Hindlimb muscle (tissue), 1 donor: Measurements from ENCODE around the gene RSAD2. TPM values are rescaled to one million over a fixed set of nuclear protein-coding genes. Genes with fewer than 3 reads are reported as not detected.

Source experiments
- DNase-seq: peaks from one replicate; pipeline ENCODE4 v3.0.0-alpha.2; 2013
- polyA plus RNA-seq: library from polyadenylated mRNA; unstranded; fragments of 120-200 nt; gene quantifications from one replicate; pipeline ENCODE4 v1.2.1, GENCODE V29; 2013; ENCODE audit not compliant: insufficient read length

RSAD2 gene
- polyA plus RNA-seq, 1 donor, result 4.1 TPM

- no peak for DNase-seq
Observed at GRCh38 chr2:6908291-6908690, 30.7 kb downstream of the RSAD2 start.

DNA sequence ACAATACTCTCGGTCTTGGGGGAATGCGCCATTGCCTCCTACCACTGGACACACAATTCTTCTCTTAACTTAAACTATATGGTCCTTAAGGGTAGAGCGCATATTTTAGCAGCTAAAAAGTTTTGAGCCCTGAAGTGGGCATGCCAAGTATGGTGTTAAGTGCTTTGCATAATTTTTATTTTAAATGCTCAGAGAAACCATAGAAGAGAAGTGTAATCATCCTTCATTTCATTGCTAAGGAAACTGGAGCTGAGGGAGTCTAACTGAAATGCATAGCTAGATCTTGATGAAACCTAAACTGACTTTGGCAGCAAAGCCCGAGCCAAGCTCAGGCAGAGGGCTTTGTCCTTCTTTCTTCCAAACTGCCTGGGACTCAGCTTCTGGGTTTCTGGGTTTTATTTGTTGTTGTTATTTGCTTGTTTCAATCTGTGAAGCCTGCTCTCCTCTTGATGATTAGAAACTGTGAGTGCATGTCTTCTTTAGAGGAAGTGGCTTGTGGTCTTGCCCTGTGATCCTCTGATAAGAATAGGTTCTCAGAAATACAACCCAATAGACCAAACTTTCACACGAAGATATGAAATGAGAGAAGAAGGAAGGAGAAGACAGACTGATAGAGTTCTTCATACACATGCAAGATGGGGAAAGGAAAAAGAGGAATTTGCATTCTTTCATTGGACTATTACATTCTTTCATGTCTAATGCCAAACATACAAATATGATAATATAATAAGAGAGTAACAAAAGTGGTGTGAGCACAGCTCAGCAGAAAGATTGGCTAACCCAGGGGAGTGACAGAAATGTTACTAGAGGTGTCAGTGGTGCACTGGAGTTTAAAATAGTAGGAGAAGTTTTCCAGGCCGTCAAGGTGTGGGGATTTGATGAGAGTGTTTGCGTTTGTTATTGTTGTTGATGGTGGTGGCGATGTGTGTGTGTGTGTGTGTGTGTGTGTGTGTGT is 32.1 kb downstream of the RSAD2 start:
- no peak for DNase-seq

DNA sequence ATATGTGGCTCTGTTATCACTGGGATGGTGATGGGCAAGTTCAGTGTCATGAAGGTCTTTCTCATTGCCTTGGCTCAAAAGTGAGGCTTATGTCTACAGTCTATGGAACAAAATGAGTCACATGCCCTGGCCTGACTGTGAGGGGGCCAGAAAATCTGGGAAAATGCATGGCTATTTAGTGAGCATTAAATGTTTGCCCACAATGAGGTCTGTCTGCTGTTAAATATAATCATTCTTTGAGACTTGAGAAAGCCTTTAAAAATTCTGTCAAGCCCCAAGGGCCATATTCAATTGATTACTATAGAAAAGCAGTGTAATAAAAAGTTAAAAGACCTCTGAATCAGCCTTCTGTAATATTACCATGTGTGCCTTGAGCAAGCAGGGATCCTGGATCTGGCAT is 34.1 kb downstream of the RSAD2 start:
- no peak for DNase-seq

DNA sequence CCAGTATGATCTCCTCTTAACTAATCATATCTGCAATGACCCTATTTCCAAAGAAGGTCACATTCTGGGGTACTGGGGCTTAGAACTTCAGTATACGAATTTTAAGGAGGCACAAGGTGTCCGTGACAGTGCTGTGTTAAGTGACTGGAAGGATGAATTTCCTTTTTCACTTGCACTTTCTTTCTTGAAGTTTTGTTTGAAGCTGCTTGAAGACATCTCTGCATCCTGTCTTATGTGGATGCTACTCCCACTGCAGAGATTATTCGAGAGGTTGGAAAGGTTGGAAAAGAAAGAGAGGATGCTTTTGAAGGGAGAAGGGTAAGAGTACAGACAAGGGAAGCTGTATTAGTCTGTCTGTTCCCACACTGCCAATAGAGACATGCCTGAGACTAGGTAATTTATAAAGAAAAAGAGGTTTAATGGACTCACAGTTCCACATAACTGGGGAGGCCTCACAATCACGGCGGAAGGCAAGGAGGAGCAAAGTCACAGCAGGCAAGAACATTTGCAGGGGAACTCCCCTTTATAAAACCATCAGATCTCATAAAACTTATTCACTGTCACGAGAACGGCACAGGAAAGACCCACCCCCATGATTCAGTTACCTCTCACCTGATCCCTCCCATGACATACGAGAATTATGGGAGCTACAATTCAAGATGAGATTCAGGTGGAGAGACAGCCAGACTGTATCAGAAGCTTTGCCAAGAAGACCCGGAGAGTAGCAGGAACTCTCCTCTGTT is 36.0 kb downstream of the RSAD2 start:
- DNase-seq, result no peak

- DNase-seq, result no peak
Observed at GRCh38 chr2:6914828-6915227, 37.3 kb downstream of the RSAD2 start.

GRCh38 chr2:6915399-6915798 is 37.8 kb downstream of the RSAD2 start:
- DNase-seq, result no peak

DNA sequence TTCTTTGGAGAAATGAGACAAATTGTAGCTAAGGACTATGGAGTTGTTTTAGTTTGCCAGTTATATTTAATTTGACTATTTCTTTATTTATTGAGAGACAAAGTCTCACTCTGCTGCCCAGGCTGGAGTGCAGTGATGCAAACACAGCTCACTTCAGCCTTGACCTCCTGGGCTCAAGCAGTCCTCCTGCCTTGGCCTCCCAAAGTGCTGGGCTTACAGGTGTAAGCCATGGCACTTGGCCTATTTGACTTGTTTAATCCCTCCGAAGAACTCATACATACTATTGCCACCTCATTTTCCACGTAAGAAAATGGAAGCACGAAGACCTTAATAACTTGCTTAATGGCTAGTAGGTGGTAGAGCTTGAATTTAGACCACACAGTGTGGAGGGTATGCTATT is 38.6 kb downstream of the RSAD2 start:
- DNase-seq, result no peak

GRCh38 chr2:6916736-6917070 is 39.1 kb downstream of the RSAD2 start:
- no peak for DNase-seq

DNA sequence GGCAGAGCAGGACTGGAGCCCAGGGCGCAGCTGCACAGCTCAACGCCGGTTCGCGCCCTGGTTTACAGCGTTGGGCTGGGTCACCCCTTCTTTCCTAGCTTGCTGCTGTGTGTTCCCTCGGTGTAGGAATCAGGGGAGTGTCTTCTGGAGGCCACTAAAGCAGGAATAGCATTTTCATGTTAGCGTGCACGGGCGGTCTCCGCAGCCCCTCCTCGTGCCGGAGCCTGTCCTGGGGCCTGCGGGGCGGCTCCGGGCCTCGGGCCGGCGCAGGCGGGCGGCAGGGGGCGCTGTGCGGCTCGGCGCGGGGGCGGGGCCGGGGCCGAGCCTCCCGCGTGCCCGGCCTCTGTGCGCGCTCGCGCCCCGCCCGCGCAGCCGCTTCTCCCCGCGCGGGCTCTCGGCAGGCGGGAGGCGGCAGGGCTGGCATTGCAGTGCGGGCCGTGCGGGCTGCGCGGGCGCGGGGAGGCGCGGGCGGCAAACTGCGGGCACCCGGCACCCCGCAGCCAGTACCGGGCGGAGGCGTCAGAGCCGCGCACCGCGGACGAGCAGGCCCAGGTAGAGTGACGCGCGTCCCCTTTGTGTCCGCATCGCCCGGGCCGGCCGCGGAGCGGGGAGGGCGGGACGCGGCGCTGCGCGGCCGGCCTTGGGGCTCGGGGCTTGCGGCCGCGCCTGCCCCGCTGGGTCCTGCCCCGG is 39.6 kb downstream of the RSAD2 start, which contains the start of gene RNF144A:
RNF144A (plus strand) TSS at position 342 of the 690 bp plus-strand sequence. CDS start 79,515 bp downstream, outside the sequence.
- DNase-seq, result peak; percentile 83

DNA sequence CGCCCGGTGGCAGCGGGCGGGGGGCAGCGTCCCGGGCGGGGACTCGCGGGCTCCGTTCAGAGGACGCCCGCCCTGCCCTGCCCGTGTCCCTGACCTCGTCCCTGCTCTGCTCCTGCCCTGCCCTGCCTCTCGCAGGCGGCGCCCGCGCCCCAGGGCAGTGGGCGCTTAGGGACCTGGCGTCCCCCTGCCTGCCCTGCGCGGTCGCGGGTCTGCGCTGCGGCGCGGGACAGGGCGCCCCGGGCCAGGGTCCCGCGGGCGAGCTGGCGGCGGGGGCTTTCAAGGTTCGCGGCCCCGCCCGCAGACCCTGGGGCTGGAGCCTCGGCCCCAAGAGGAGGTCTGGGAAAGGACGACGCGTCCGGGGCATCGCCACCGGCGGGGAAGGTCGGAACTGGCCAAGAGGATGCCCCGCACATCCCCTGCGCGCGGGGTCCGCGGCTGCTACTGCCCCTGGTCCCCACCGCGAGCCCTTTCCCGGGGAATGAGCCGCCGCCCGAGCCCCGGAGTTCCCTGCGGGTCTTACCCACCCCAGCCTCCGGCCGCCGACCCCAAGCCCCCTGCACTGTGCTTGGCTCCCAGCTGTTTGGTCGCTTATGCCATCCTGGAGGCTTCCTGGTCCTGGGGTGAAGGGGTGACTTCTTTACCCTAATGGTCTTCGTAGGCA is 40.3 kb downstream of the RSAD2 start:
- no peak for DNase-seq

GRCh38 chr2:6919901-6920742 is 42.5 kb downstream of the RSAD2 start:
- DNase-seq, result no peak

GRCh38 chr2:6920743-6921064 is 43.1 kb downstream of the RSAD2 start:
- no peak for DNase-seq

DNA sequence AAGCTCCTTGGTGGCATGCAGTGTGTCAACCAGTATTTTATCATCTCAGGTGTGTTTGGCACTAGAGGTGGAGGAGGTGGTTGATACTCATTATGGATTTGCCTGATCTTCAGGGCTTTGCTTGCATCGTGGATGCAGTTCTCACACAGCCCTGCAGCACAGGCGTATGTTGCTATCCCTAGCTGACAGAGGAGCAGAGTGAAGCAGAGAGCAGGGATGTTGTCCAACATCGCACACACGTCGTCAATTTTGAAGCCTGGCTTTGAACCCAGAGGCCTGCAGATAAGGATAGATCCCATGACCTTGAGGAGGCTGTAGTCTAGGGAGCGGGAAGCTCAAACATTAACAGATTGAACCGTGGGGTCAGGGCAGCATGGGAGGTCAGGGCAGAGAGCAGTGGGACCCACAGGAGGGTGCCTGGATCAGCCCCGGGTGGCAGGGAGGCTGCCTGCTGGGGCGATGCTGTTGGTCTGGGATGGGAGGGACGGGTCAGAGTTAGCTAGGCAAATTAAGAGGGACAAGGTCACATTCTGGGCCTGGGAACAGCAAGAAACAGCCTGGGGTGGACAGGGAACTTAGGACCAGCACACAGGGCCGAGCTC is 43.8 kb downstream of the RSAD2 start:
- DNase-seq, result no peak

DNA sequence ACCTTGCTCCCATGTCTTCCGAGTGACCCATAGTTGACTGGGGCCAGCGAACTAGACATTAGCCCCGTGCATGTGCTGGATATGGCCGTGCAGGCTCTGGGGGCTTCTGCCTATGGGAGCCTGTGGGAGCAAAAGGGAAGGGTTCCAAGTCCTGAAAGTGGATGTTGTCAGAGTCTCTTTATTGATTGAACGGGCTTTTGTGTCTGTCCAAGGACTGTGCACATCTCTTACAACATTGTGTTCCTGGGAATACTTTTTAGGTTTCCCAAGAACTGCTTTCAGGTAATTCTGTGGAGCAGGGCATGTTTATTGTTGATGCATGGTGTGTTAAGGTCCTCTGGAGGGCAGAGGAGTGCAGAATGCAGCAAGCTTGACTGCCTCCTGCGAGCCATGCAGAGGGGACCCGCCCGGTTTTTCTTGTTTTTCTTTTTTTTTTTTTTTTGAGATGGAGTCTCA is 44.7 kb downstream of the RSAD2 start:
- no peak for DNase-seq

GRCh38 chr2:6923319-6923718 is 45.7 kb downstream of the RSAD2 start:
- DNase-seq, result no peak

GRCh38 chr2:6924101-6924923 is 46.7 kb downstream of the RSAD2 start:
- no peak for DNase-seq

DNA sequence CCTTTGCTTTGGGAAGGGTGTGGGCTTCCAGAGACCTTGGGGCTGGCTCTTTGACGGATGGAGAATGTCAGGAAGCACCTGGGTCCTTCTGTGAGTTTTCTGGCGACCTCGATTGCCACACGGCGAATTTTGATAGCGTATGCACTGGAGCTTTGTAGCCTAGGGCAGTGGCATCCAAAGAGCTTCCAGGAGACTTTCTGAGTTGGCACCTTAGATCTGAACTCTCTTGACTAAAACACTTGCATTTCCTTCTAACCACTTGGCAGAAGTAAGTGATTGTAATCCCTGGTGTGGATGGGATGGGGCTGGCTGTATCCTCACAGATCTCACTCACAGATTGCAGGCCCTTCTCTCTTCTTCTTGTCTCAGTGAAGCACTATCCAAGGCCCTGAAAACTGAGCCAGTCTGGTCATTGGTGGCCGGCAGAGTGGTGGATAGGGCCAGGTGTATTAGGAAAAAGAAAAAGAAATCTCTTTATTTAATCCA is 47.4 kb downstream of the RSAD2 start:
- DNase-seq, result no peak

DNA sequence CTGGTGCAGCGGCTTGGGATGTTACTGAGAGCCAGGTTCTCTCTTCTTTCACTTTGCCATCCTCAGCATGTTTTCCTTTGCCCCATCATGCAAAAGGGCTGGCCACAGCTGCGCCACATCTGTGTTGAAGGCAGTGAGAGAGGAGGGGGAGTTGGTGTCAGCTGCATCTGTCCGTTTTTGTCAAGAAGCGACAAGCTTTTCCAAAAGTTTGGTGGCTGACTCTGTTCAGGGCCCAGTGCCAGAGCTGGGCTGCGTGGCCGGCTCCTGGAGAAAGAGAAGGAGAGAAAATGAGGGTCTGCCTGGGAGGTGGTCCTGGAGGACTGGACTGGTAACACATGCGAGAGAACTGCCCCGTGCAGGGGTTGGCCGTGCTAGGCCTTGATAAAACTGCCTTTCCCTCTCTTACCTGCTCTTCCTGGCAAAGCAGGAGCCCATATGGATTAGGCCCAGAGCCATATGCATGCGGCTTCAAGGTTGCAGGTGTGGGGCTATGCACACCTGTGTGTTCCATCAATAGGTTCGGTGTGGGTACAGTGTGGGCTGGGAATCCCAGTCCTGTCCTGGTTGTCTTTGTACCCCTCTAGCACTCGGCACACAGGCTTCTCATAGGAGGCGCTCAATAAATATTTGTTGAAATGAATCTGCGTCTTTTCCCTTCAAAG is 48.6 kb downstream of the RSAD2 start:
- no peak for DNase-seq

GRCh38 chr2:6927186-6927585 is 49.6 kb downstream of the RSAD2 start:
- no peak for DNase-seq

DNA sequence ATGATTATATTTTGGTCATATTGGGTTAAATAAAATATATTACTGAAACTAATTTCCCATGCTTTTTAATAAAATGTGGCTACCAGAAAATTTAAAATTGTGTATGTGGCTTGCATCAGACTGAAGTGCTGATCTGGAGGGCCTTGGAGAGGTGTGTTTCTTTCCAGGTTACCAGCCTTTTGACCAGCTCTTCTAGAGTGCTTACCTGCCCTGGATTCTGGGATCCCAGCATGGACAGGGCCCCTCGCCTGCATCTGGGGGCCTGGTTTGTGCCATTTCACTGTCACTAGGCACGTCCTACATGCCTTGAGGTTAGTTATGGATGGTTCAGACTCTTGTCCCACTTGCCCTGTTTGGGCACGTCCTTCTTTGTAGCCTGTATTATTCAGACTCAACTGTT is 50.2 kb downstream of the RSAD2 start:
- no peak for DNase-seq
